Sigmoid colon (tissue), 4 donors: ENCODE data around the gene DCLK2.

Experiments used
- POLR2A ChIP-seq, 2 donors: fragments of 450-650 bp; IDR thresholded peaks; one replicate each; pipeline ENCODE4 v1.6.1; 2016; ENCODE audit warnings: antibody characterized with exemption in 2 of 2, mild to moderate bottlenecking in 2 of 2, moderate library complexity in 2 of 2
- POLR2AphosphoS5 ChIP-seq, 4 donors: sonication (generic); formaldehyde crosslinking; IDR thresholded peaks; one replicate each; pipeline ENCODE4 v1.6.1; 2017; ENCODE audit warnings: antibody characterized with exemption in 4 of 4
- TF ChIP-seq, protein P1 (sequence below), 4 experiments: fragments of 450-650 bp in 3 of 4; fragments of 200-600 bp in 1 of 4; IDR thresholded peaks; one replicate each; pipeline ENCODE4 v1.5.1; 2016 to 2019; ENCODE audit warnings: antibody characterized with exemption in 4 of 4, mild to moderate bottlenecking in 3 of 4, moderate library complexity in 2 of 4

DNA sequence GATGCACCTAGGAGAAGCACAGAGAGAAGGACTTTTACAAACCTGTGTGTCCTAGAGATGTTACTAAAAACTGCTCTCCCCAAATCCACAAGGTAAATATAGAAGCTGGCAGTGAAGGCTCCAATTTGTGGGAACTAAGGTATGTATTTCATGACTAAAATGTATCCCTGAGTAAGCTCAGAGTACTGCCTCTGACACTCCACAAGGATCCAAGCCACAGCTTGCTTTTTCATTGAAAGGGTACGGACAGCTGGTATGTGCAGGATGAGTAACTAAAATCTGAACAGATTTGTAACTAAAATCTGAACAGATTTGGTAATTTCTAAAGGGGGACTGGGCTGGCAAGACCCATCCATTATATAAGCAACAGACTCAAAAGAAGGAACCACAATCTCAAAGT is 187.6 kb downstream of the DCLK2 start:
- TF ChIP-seq POLR2AphosphoS5 (IDR thresholded peaks at IDR 0.05) (no peak), POLR2A (IDR thresholded peaks at IDR 0.05) (no peak)
- TF ChIP-seq, protein P1, sequence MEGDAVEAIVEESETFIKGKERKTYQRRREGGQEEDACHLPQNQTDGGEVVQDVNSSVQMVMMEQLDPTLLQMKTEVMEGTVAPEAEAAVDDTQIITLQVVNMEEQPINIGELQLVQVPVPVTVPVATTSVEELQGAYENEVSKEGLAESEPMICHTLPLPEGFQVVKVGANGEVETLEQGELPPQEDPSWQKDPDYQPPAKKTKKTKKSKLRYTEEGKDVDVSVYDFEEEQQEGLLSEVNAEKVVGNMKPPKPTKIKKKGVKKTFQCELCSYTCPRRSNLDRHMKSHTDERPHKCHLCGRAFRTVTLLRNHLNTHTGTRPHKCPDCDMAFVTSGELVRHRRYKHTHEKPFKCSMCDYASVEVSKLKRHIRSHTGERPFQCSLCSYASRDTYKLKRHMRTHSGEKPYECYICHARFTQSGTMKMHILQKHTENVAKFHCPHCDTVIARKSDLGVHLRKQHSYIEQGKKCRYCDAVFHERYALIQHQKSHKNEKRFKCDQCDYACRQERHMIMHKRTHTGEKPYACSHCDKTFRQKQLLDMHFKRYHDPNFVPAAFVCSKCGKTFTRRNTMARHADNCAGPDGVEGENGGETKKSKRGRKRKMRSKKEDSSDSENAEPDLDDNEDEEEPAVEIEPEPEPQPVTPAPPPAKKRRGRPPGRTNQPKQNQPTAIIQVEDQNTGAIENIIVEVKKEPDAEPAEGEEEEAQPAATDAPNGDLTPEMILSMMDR (IDR thresholded peaks at IDR 0.05): no peak
